Neural cell (in vitro differentiated cells): Measurements from ENCODE around the gene PXDN. TPM values are rescaled to one million over a fixed set of nuclear protein-coding genes. Genes with fewer than 3 reads are reported as not detected.

ENCODE experiments used
- H2AFZ ChIP-seq: fragments of 200-600, 300-800 bp; sonication (generic), shearing (Covaris generic); 2 replicates; pipeline ENCODE4 v1.6.0; 2014; ENCODE audit warnings: low read depth, mild to moderate bottlenecking, antibody characterized with exemption, low read length, moderate library complexity
- H3F3A ChIP-seq: fragments of 200-600 bp; shearing (Covaris generic); 2 replicates; pipeline ENCODE4 v1.6.1; 2016; ENCODE audit warnings: mild to moderate bottlenecking, moderate library complexity, mixed read lengths, antibody characterized with exemption, low read length; ENCODE audit not compliant: insufficient read depth, poor library complexity, severe bottlenecking
- H3K27ac ChIP-seq: fragments of 200-600, 300-800 bp; sonication (generic), shearing (Covaris generic); 2 replicates; pipeline ENCODE4 v1.5.1; 2014; ENCODE audit warnings: mild to moderate bottlenecking, low read length, moderate library complexity
- H3K27me3 ChIP-seq: fragments of 300-800, 200-600 bp; sonication (generic), shearing (Covaris generic); 2 replicates; pipeline ENCODE4 v1.6.0; 2014; ENCODE audit warnings: mild to moderate bottlenecking, low read depth, low read length, moderate library complexity; ENCODE audit not compliant: insufficient read depth
- H3K36me3 ChIP-seq: fragments of 300-800, 200-600 bp; sonication (generic), shearing (Covaris generic); 2 replicates; pipeline ENCODE4 v1.5.1; 2014; ENCODE audit warnings: mild to moderate bottlenecking, antibody characterized with exemption, low read length, moderate library complexity; ENCODE audit not compliant: insufficient read depth
- H3K4me2 ChIP-seq: fragments of 300-800, 200-600 bp; sonication (generic), shearing (Covaris generic); 2 replicates; pipeline ENCODE4 v1.6.0; 2014; ENCODE audit warnings: mild to moderate bottlenecking, low read length
- H3K4me3 ChIP-seq: fragments of 300-800, 200-600 bp; sonication (generic), shearing (Covaris generic); 2 replicates; pipeline ENCODE4 v1.5.1; 2014; ENCODE audit warnings: mild to moderate bottlenecking, low read length, moderate library complexity
- H3K79me2 ChIP-seq: fragments of 200-600 bp; shearing (Covaris generic); replicated peaks from 2 replicates; pipeline ENCODE4 v1.6.0; 2014; ENCODE audit warnings: mild to moderate bottlenecking, low read length, moderate library complexity; ENCODE audit not compliant: insufficient read depth
- H3K9ac ChIP-seq: fragments of 300-800, 200-600 bp; sonication (generic), shearing (Covaris generic); 2 replicates; pipeline ENCODE4 v1.6.1; 2016; ENCODE audit warnings: mild to moderate bottlenecking, low read length, mixed read lengths
- H3K9me2 ChIP-seq: fragments of 200-600 bp; shearing (Covaris generic); 2 replicates; pipeline ENCODE4 v1.6.1; 2016; ENCODE audit warnings: mild to moderate bottlenecking, low read length, mixed read lengths; ENCODE audit not compliant: insufficient read depth
- H3K9me3 ChIP-seq: fragments of 200-600, 300-800 bp; sonication (generic), shearing (Covaris generic); 2 replicates; pipeline ENCODE4 v1.6.1; 2016; ENCODE audit warnings: mild to moderate bottlenecking, mixed run types, low read length, moderate library complexity, mixed read lengths
- H4K20me1 ChIP-seq: fragments of 200-600 bp; shearing (Covaris generic); 2 replicates; pipeline ENCODE4 v1.6.1; 2016; ENCODE audit warnings: mild to moderate bottlenecking, mixed run types; ENCODE audit not compliant: insufficient read depth
- CTCF ChIP-seq: fragments of 450-650 bp; IDR thresholded peaks from 2 replicates; pipeline ENCODE4 v1.5.1; 2014; ENCODE audit warnings: antibody characterized with exemption, mild to moderate bottlenecking, moderate library complexity; ENCODE audit not compliant: poor library complexity, severe bottlenecking
- EP300 ChIP-seq: fragments of 450-650 bp; conservative IDR thresholded peaks from 2 replicates; pipeline ENCODE4 v1.6.1; 2014; ENCODE audit warnings: antibody characterized with exemption, mild to moderate bottlenecking, moderate library complexity; ENCODE audit not compliant: poor library complexity, severe bottlenecking
- EZH2 ChIP-seq: fragments of 200-600, 300-800 bp; shearing (Covaris generic), sonication (generic); IDR thresholded peaks from 2 replicates; pipeline ENCODE4 v1.6.1; 2014; ENCODE audit warnings: antibody characterized with exemption, low read length, borderline replicate concordance, mild to moderate bottlenecking; ENCODE audit not compliant: insufficient read depth, poor library complexity, severe bottlenecking
- MXI1 ChIP-seq: fragments of 450-650 bp; conservative IDR thresholded peaks from 2 replicates; pipeline ENCODE4 v1.6.1; 2014; ENCODE audit warnings: antibody characterized with exemption, mild to moderate bottlenecking; ENCODE audit not compliant: poor library complexity, severe bottlenecking
- POLR2AphosphoS5 ChIP-seq: IDR thresholded peaks from 2 replicates; pipeline ENCODE4 v1.6.1; 2012
- RAD21 ChIP-seq: fragments of 450-650 bp; conservative IDR thresholded peaks from 2 replicates; pipeline ENCODE4 v1.6.1; 2014; ENCODE audit warnings: antibody characterized with exemption, mild to moderate bottlenecking, moderate library complexity
- REST ChIP-seq: IDR thresholded peaks from 2 replicates; pipeline ENCODE4 v1.6.1; 2012; ENCODE audit warnings: borderline replicate concordance
- SMC3 ChIP-seq: fragments of 450-650 bp; conservative IDR thresholded peaks from 2 replicates; pipeline ENCODE4 v1.6.1; 2014; ENCODE audit warnings: antibody characterized with exemption, mild to moderate bottlenecking, moderate library complexity; ENCODE audit not compliant: poor library complexity
- TAF1 ChIP-seq: IDR thresholded peaks from 2 replicates; pipeline ENCODE4 v1.6.1; 2012; ENCODE audit warnings: low read depth
- polyA plus RNA-seq: library from polyadenylated mRNA; depleted of rRNA; stranded (reverse); fragments of >200 nt; gene quantifications from 2 replicates; pipeline ENCODE4 v1.2.3, GENCODE V29; 2014

Gene PXDN
- polyA plus RNA-seq, 1 donor from 2014 or later: 181 TPM

- TF ChIP-seq MXI1 (no peak), SMC3 (no peak), REST (no peak), EZH2 (no peak), CTCF (no peak), POLR2AphosphoS5 (no peak)
- Histone ChIP-seq H3K9ac (no peak overlapping the region), H3F3A (no peaks in the 10 kb centered on the region), H3K36me3 (no peaks in the 10 kb centered on the region), H2AFZ (no peak overlapping the region), H3K27ac (no peak overlapping the region), H3K9me3 (no peaks in the 10 kb centered on the region), H3K9me2 (no peaks in the 10 kb centered on the region), H3K4me3 (no peak overlapping the region), H3K79me2 (no peaks in the 10 kb centered on the region), H4K20me1 (no peaks in the 10 kb centered on the region), H3K27me3 (no peaks in the 10 kb centered on the region), H3K4me2 (no peak overlapping the region)
Measured at GRCh38 chr2:1613078-1613445, 131.3 kb downstream of the PXDN start.

GRCh38 chr2:1612391-1613077, 131.8 kb downstream of the PXDN start:
- H3K4me3 ChIP-seq: no peak overlapping the region
- no peaks in the 10 kb centered on the region for H3K9me2 ChIP-seq
- no peak overlapping the region for H3K9ac ChIP-seq
- no peak overlapping the region for H3K27ac ChIP-seq
- no peak overlapping the region for H3K4me2 ChIP-seq
- no peaks in the 10 kb centered on the region for H3F3A ChIP-seq
- no peak overlapping the region for H2AFZ ChIP-seq
- TF ChIP-seq RAD21: no peak
- TF ChIP-seq CTCF: no peak
- TF ChIP-seq EP300: no peak
- TF ChIP-seq TAF1: no peak
- no peak for TF ChIP-seq POLR2AphosphoS5
- no peak for TF ChIP-seq EZH2
- no peak for TF ChIP-seq MXI1
- TF ChIP-seq REST: no peak
- TF ChIP-seq SMC3: no peak
- H3K79me2 ChIP-seq: no peaks in the 10 kb centered on the region
- H3K36me3 ChIP-seq: no peaks in the 10 kb centered on the region
- no peaks in the 10 kb centered on the region for H3K27me3 ChIP-seq
- no peaks in the 10 kb centered on the region for H4K20me1 ChIP-seq
- H3K9me3 ChIP-seq: no peaks in the 10 kb centered on the region
